Activated T-helper 2 cell treated with anti-CD3 and anti-CD28 coated beads, Interferon-gamma antibody, Interleukin-2, Interleukin-4, amounts not matched to agents 10 μg/mL and 5 μg/mL and 100 μg/mL, durations not matched to agents 14 hours and 24 hours and 36 hours (primary cell): ENCODE measurements around the gene SMCO4. TPM values are rescaled to one million over a fixed set of nuclear protein-coding genes. Genes with fewer than 3 reads are reported as not detected.
"Not testable (repeated sequence)": the region's sequence is repeated elsewhere in the genome, so short reads cannot be mapped to it uniquely, and the experiment has no call there.

ENCODE experiments used
- DNase-seq: peaks from one replicate; pipeline ENCODE4 v3.0.0; 2021; ENCODE audit warnings: low spot score
- H3K27ac Mint-ChIP-seq: one replicate; pipeline ENCODE4 v1.8.0; 2021; ENCODE audit warnings: mixed read lengths
- H3K27me3 Mint-ChIP-seq: one replicate; pipeline ENCODE4 v1.8.0; 2021; ENCODE audit warnings: low read depth, mixed read lengths
- H3K36me3 Mint-ChIP-seq: one replicate; pipeline ENCODE4 v1.8.0; 2021; ENCODE audit warnings: low read depth, mixed read lengths
- H3K4me1 Mint-ChIP-seq: one replicate; pipeline ENCODE4 v1.8.0; 2021; ENCODE audit warnings: low read depth, mixed read lengths
- H3K4me3 Mint-ChIP-seq: one replicate; pipeline ENCODE4 v1.8.0; 2021; ENCODE audit warnings: low read depth, mild to moderate bottlenecking, moderate library complexity, mixed read lengths
- H3K9me3 Mint-ChIP-seq: one replicate; pipeline ENCODE4 v1.8.0; 2021; ENCODE audit warnings: mixed read lengths
- intact Hi-C: fragments of 100-400 bp; cut with micrococcal nuclease; formaldehyde crosslinking; loops from one replicate; pipeline ENCODE4 v1.15.1; 2023
- total RNA-seq: library from RNA; stranded (reverse); gene quantifications from 2 replicates; pipeline ENCODE4 v1.2.3, GENCODE V29; 2022

Gene SMCO4, protein sequence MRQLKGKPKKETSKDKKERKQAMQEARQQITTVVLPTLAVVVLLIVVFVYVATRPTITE
- 40.8 and 41.5 TPM in 2 replicates for total RNA-seq

DNA sequence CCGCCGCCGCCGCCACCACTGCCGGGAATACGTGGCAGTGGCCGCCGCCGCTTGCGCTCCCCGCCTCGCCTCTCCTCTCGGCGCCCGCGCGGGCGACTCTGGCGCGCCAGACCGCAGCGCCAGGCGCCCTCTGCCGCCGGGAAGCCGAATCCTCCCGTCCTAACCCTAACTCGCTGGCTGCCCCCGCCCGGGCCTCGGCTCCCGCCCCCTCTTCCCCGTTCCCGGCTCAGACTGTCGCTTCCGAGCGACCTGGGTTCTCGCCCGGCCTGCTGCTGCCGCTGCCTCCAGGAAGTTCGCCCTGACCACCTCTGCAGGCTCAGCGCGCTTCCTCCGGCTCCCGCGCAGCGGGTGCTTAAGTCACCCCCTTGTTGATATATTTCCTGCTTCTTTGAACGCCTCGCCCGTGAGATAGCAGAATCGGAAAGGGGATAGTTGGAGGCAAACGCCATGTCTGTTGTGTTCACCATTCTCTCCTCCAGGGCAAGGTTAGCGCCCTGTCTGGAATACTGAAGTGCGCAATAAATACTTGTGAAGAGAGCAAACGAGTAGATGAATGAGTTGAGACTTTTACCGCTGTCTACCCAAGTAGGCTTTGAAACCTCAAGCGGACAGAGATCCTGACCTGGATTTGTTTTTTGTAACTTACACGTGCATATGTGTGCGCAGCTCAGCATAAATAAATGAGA is at the start of gene SMCO4:
Gene SMCO4, minus strand, starts transcription at position 100 of the 686 bp plus-strand sequence. CDS start 64,202 bp downstream, outside the sequence.
- H3K27ac Mint-ChIP-seq = peak within 1 kb of the TSS; percentile 79
- H3K36me3 Mint-ChIP-seq = peaks cover 2% of the 10 kb centered on the region

DNA sequence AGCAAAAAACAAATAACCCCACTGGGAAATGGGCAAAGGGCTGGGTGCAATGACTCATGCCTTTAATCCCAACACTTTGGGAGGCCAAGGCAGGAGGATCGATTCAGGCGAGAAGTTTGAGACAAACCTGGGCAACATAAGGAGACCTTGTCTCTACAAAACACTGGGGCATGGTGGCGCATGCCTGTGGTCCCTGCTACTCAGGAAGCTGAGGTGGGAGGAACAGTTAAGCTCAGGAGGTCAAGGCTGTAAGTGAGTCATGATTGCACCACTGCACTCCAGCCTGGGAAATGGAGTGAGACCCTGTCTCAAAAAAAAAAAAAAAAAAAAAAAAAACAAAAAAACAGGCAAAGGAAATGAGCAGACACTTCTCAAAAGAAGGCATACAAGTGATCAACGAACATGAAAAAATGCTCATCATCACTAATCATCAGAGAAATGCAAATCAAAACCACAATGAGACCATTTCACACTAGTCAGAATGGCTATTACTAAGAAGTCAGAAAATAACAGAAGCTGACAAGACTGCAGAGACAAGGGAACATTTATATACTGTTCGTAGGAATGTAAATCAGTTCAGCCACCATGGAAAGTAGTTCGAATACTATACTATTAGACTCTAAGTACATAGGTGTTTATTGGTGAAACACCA is 48.2 kb upstream of the SMCO4 start:
- Mint-ChIP-seq H3K27ac (no peak overlapping the region), H3K4me3 (no peak overlapping the region), H3K27me3 (peaks cover 11% of the 10 kb centered on the region), H3K9me3 (no peaks in the 10 kb centered on the region), H3K36me3 (no peaks in the 10 kb centered on the region), H3K4me1 (peaks cover 3% of the 10 kb centered on the region)
- intact Hi-C loops = no loop called here
- no peak for DNase-seq

More for the DNA sequence above, at the start of gene SMCO4:
- peaks cover 8% of the 10 kb centered on the region for H3K27me3 Mint-ChIP-seq
- H3K4me1 Mint-ChIP-seq = peaks cover 31% of the 10 kb centered on the region
- DNase-seq = peak; percentile 68
- intact Hi-C loops = loop anchor here (1.0 to 10.0 kb wide), 6 partner anchors 18 to 347 kb away; partner anchors contain the start of gene SLC36A4
- peak within 1 kb of the TSS; percentile 90 for H3K4me3 Mint-ChIP-seq
- H3K9me3 Mint-ChIP-seq = no peaks in the 10 kb centered on the region

DNA sequence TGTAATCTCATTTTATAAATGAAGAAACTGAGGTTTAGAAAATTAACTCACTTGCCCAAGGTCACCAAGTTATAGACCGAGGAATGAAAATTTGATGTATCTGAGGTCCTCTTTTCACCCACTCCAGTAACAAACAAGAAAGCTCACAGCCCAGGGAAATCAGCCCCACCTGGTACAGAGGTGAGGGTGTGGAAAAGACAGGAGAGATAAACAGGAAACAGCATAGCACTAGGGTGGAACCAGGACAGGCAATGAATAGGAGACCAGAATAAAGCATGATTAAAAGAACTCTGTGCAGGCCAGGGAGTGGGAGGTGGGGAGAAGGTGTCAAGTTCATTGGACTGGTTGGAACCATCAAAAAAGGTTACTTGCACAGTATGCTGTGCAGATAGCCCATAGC is 46.2 kb upstream of the SMCO4 start:
- Mint-ChIP-seq H3K9me3 (no peaks in the 10 kb centered on the region), H3K4me1 (peaks cover 3% of the 10 kb centered on the region), H3K4me3 (no peak overlapping the region), H3K27me3 (peaks cover 11% of the 10 kb centered on the region), H3K36me3 (no peaks in the 10 kb centered on the region), H3K27ac (no peak overlapping the region)
- no peak for DNase-seq
- intact Hi-C loops = no loop called here

DNA sequence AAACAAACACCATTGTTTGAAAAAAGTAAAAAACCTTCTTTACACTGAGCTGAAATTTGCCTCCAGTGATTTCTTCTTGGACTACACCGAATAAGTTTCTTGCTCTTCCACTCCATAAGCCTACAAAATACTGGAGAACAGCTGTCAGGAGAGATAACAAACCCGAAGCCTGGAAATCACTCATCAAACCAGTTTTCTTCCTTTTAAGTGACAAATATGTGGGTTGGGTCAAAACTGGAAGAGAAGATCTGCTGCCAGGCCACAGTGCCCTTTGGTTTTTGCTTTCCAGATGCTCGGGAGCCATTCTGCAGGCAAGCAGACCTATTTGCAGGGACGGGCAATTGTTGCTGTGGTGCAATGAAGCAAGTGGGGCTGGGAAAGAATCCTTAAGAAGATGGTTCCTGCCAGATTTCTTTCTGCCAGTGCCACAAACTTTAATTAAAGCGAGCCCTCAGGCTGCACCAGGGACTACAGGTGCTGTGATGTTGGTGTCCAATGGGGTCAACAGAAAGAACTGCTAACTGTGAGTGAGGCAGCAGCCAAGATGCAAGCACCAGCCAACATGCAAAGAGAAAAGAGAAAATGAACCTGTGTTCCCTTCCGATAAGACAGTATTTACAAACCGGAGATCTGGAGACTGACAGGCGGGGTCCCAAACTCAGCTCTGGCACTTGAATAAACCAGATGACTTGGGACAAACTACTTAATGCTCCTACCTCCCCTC is 44.8 kb upstream of the SMCO4 start:
- H3K4me1 Mint-ChIP-seq = peaks cover 3% of the 10 kb centered on the region
- intact Hi-C loops = no loop called here
- DNase-seq = no peak
- no peak overlapping the region for H3K4me3 Mint-ChIP-seq
- no peaks in the 10 kb centered on the region for H3K36me3 Mint-ChIP-seq
- peaks cover 16% of the 10 kb centered on the region for H3K27me3 Mint-ChIP-seq
- no peaks in the 10 kb centered on the region for H3K9me3 Mint-ChIP-seq
- H3K27ac Mint-ChIP-seq = no peak overlapping the region

DNA sequence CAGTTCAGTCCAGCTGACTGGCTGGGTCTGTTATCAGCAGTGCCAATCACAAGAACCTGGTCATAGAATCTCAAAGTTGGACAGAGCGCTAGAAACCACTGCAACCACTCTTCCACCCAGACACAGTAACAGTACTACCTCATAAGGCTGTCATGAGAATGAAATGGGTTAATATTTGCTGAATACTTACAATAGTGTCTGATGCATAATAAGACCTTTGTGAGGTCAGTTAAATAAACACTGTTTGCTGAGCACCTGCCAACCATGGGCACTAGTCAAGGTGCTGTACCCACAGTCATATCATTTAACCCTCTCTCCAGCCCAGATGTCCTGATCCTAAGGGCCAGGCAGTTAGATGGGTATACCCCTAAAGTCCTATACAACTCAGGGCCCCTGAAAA is 44.2 kb upstream of the SMCO4 start:
- H3K27ac Mint-ChIP-seq, H3K4me3 Mint-ChIP-seq, H3K4me1 Mint-ChIP-seq, DNase-seq, H3K9me3 Mint-ChIP-seq, intact Hi-C loops, H3K36me3 Mint-ChIP-seq: not testable (repeated sequence)
- H3K27me3 Mint-ChIP-seq = peaks cover 16% of the 10 kb centered on the region

DNA sequence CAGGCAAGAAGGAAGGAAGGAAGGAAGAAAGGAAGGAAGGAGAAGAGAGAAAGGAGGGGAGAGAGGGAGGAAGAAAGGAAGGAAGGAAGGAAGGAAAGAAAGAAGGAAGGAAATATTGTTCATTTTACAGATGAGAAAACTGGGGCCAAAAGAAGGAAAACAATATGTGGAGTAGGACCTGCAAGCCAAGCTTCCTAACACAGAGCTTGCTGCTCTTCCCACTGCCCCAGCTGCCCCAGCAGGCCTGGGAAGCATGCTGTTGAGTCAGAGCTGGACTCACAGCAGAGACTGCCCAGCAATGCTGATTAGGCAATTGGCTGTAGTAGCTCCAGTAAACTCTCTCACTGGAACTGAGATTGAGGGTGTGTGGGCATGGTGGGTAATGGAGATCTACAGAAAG is 42.6 kb upstream of the SMCO4 start:
- no peak for DNase-seq
- Mint-ChIP-seq H3K4me3 (no peak overlapping the region), H3K36me3 (no peaks in the 10 kb centered on the region), H3K27me3 (peaks cover 20% of the 10 kb centered on the region), H3K27ac (no peak overlapping the region), H3K4me1 (no peaks in the 10 kb centered on the region), H3K9me3 (no peaks in the 10 kb centered on the region)
- intact Hi-C loops = no loop called here

DNA sequence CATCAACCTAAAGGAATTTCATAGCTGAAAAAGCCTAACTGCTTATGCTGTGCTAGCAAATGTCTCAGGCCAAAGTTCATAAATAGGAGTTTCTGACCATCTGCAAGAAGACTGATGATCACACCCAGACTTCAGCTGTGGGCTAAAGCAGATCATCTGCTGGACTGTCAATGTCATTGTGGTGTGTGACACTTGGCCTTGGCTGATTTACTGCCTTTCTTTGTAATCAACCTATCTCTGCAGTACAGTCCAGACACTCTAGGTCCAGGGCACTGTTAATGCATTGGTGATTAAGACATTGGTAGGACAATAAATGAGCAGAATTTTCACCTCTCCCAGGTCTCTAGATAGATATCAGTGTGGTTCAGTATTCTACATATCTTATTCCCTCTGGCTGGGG is 40.3 kb upstream of the SMCO4 start:
- no peak overlapping the region for H3K4me3 Mint-ChIP-seq
- no peaks in the 10 kb centered on the region for H3K36me3 Mint-ChIP-seq
- H3K9me3 Mint-ChIP-seq = no peaks in the 10 kb centered on the region

DNA sequence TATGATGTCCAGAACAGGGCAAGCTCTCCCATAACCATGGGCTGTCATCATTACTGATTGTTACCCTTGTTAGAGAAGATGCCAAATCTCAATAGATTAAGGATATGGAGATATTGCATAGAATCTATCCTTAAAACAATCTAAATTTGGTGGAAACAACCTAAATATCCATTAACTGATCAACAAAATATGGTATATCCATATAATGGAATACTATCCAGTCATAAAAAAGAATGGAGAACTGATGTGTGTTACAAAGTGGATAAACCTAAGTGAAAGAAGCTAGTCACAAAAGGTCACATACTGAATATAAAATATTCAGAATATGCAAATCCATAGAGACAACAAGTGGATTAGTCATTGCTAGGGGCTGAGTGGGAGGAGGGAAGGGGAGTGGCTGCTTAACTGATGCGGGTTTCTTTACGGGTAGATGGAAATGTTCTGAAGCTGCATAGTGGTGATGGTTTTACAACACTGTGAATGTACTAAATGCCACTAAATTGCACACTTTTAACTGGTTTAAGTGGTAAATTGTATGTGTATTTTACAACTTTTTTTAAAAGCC is 36.1 kb upstream of the SMCO4 start:
- no peak overlapping the region for H3K4me3 Mint-ChIP-seq
- peaks cover 15% of the 10 kb centered on the region for H3K27me3 Mint-ChIP-seq
- DNase-seq = no peak
- no peaks in the 10 kb centered on the region for H3K9me3 Mint-ChIP-seq
- intact Hi-C loops = no loop called here
- H3K27ac Mint-ChIP-seq = no peak overlapping the region
- no peaks in the 10 kb centered on the region for H3K36me3 Mint-ChIP-seq
- H3K4me1 Mint-ChIP-seq = no peaks in the 10 kb centered on the region

More for the DNA sequence above, 40.3 kb upstream of the SMCO4 start:
- Mint-ChIP-seq H3K27ac (no peak overlapping the region), H3K27me3 (peaks cover 15% of the 10 kb centered on the region), H3K4me1 (no peaks in the 10 kb centered on the region)
- DNase-seq = no peak
- intact Hi-C loops = no loop called here

DNA sequence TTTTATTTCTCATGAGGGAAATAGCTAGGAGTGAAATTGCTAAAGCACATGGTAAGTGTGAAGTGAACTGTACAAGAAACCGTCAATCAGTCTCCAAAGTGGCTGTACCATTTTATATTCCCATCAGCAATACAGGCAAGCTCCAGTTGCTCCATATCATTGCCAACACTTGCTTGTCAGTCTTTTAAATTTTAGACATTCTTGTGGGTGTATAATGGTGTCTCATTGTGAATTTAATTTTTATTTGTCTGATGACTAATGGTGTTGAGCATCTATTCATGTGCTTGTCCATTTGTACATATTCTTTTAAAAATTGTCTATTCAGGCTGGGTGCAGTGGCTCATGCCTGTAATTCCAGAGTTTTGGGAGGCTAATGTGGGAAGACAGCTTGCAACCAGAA is 34.1 kb upstream of the SMCO4 start:
- no peaks in the 10 kb centered on the region for H3K9me3 Mint-ChIP-seq
- no peaks in the 10 kb centered on the region for H3K4me1 Mint-ChIP-seq
- intact Hi-C loops = no loop called here
- H3K27ac Mint-ChIP-seq = no peak overlapping the region
- no peak overlapping the region for H3K4me3 Mint-ChIP-seq
- no peak for DNase-seq
- no peaks in the 10 kb centered on the region for H3K36me3 Mint-ChIP-seq
- peaks cover 10% of the 10 kb centered on the region for H3K27me3 Mint-ChIP-seq

DNA sequence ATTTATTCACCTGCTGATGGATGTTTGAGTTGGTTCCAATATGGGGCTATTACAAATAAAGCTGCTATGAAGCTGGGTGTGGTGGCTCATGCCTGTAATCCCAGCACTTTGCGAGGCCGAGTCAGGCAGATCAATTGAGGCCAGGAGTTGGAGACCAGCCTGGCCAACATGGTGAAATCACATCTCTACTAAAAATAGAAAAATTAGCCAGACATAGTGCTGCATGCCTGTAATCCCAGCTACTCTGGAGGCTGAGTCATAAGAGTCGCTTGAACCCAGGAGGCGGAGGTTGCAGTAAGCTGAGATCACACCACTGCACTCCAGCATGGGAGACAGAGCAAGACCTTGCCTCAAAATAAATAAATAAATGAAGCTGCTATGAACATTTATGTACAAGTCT is 33.7 kb upstream of the SMCO4 start:
- H3K9me3 Mint-ChIP-seq, H3K4me1 Mint-ChIP-seq, intact Hi-C loops, H3K4me3 Mint-ChIP-seq, DNase-seq, H3K27ac Mint-ChIP-seq, H3K36me3 Mint-ChIP-seq: not testable (repeated sequence)
- peaks cover 10% of the 10 kb centered on the region for H3K27me3 Mint-ChIP-seq

DNA sequence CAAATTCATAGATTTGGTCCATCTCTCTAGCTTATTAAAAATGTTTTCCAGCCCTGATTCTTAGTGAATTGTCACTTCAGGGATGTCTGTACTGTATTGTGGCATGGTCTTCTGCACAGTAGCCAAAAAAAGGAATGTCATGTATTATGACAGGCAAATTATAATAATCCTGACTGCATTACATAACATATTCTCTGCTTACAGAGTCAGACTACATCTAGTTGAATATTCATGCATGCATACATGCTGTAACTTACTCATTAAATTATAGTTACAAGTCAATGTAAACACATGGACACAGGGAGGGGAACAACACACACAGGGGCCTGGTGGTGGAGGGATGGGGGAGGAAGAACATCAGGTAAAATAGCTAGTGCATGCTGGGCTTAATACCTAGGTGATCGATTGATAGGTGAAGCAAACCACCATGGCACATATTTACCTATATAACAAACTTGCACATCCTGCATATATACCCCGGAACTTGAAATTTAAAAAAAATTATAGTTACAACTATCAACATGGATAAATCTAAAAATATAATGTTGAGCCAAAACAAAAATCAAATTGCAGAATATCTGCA is 31.5 kb upstream of the SMCO4 start:
- H3K4me1 Mint-ChIP-seq = no peaks in the 10 kb centered on the region
- no peaks in the 10 kb centered on the region for H3K36me3 Mint-ChIP-seq
- no peaks in the 10 kb centered on the region for H3K9me3 Mint-ChIP-seq
- H3K27ac Mint-ChIP-seq = no peak overlapping the region
- intact Hi-C loops = no loop called here
- H3K4me3 Mint-ChIP-seq = no peak overlapping the region
- peaks cover 6% of the 10 kb centered on the region for H3K27me3 Mint-ChIP-seq
- DNase-seq = no peak

DNA sequence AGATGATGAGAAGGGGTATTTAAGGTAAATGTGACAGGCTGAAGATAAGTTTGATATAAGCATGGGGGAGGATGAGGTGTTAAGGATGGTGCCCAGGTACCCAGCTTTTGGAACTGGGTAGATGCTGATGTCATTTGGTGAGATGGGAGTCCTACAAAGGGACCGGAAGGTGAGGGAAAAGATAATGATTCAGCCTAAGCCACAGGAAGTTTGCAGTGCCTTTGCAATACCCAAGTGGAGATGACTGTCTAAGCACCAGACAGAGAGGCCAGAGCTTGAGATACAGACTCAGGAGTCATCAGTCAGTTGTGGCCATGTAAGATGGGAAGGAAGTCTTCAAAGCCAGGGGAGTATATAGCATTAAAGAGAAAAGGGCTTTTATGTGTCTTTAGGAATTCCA is 30.0 kb upstream of the SMCO4 start:
- intact Hi-C loops = no loop called here
- DNase-seq = no peak
- no peaks in the 10 kb centered on the region for H3K4me1 Mint-ChIP-seq
- H3K4me3 Mint-ChIP-seq = no peak overlapping the region
- no peaks in the 10 kb centered on the region for H3K9me3 Mint-ChIP-seq
- no peak overlapping the region for H3K27ac Mint-ChIP-seq
- peaks cover 6% of the 10 kb centered on the region for H3K27me3 Mint-ChIP-seq
- no peaks in the 10 kb centered on the region for H3K36me3 Mint-ChIP-seq
